ENCODE data around the gene ZNF81.
"Not testable (repeated sequence)": the region's sequence is repeated elsewhere in the genome, so short reads cannot be mapped to it uniquely, and the experiment has no call there.

Gene ZNF81

DNA sequence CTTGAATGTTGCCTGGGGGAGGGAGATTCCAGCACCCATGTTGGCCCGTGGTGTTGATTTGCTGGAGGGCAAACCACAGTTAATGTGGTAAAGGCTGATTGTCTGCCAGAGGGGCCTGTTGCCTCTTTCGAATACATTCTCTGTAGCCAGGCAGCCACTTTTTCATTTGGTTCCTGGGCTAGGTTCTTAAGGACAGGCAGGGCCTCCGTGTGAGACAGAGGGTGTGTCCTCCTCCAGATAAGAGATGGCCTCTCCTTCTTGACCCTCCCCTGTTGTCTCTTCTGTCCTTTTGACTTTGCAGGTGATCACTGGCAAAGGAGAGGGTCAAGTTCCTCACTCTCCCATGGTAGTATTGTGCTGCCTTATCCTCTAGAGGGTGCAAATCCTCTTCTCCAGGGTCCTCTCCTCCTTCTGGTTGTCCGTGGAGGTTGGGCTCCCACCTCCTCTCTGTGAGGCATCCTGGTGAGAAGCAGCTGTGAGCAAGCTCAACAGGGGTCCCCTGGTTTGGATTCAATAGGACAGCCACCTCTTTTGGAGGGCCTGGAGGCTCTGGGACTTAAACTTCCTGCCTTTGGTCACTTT, 122.2 kb downstream of the ZNF81 start:
- Histone ChIP-seq H3K27ac (no peak overlapping the region), H3K4me3 (no peak overlapping the region)
- DNase-seq (ENCODE audit: low spot score), result no peak
- TF ChIP-seq, protein P1, sequence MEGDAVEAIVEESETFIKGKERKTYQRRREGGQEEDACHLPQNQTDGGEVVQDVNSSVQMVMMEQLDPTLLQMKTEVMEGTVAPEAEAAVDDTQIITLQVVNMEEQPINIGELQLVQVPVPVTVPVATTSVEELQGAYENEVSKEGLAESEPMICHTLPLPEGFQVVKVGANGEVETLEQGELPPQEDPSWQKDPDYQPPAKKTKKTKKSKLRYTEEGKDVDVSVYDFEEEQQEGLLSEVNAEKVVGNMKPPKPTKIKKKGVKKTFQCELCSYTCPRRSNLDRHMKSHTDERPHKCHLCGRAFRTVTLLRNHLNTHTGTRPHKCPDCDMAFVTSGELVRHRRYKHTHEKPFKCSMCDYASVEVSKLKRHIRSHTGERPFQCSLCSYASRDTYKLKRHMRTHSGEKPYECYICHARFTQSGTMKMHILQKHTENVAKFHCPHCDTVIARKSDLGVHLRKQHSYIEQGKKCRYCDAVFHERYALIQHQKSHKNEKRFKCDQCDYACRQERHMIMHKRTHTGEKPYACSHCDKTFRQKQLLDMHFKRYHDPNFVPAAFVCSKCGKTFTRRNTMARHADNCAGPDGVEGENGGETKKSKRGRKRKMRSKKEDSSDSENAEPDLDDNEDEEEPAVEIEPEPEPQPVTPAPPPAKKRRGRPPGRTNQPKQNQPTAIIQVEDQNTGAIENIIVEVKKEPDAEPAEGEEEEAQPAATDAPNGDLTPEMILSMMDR (IDR thresholded peaks at IDR 0.05), result no peak

DNA sequence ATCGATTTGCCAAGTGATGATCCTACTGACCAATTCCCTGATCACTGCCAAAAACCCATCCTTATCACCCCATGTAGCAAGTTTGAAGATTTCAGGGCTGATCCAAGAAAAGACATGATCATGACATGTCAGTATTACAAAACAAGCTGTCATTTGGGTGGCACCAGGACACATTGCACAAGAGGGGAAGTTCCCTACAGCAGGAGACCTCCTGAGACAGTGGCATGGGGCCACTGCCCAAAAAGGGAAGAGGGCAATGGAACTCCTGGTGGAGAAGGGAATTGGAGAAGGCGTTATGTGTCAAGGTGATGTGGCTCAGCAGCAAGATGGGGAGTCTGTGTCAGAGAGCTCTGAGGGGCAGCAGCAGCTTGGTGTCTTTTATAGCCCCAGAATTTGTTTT, 123.7 kb downstream of the ZNF81 start:
- no peak overlapping the region for H3K4me3 ChIP-seq
- no peak overlapping the region for H3K27ac ChIP-seq
- TF ChIP-seq, protein P1 (IDR thresholded peaks at IDR 0.05), result no peak
- no peak for DNase-seq (ENCODE audit: low spot score)

DNA sequence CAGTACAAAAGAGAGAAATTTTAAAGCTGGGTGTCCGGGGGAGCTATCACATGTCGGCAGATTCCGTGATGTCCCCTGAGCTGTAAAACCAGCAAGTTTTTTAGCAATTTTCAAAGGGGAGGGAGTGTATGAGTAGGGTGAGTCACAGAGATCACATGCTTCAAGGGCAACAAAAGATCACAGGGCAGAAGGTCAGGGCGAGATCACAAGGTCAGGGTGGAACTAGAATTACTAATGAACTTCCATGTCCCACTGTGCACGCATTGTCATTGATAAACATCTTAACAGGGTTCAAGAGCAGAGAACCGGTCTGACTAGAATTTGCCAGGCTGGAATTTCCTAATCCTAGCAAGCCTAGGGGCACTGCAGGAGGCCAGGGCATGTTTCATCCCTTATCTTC, 125.1 kb downstream of the ZNF81 start:
- not testable (repeated sequence) for H3K4me3 ChIP-seq; H3K27ac ChIP-seq; DNase-seq (ENCODE audit: low spot score)

DNA sequence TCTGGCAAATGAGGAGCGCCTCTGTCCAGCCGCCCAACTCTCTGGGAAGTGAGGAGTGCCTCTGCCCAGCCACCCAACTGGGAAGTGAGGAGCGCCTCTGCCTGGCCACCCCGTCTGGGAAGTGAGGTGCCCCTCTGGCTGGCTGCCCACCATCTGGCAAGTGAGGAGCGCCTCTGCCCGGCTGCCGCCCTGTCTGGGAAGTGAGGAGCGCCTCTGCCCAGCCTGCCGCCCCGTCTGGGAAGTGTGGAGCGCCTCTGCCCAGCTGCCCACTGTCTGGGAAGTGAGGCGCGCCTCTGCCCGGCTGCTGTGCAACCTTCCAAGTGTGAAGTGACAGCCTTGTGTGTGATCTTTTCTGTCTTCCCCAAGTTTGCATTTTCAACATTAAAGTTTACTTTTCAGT, 128.8 kb downstream of the ZNF81 start:
- not testable (repeated sequence) for H3K27ac ChIP-seq; DNase-seq (ENCODE audit: low spot score); H3K4me3 ChIP-seq
